ENCODE measurements around the gene COQ2.
A peak's percentile ranks its signal among the peaks of the same experiment; 100 is the strongest.
"Not testable (repeated sequence)": the region's sequence is repeated elsewhere in the genome, so short reads cannot be mapped to it uniquely, and the experiment has no call there.

Gene COQ2

DNA sequence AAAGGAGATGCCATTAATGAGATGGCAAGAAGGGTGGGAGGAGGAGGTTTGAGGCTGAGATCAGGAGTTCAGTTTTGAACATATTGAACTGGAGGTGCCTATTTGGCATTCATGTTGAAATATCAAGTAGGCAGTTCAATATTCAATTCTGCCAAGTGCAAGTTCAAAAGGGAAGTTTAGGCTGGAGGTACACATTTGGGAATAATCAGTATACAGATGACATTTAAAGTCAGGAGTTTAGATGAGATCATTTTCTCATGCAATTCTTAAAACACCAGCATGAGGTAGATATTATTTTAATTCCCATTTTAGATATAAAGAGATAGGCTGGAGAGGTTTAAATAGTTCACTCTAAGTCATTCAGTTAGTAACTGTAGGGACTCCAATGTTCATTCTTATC is 26.1 kb downstream of the COQ2 start:
- DNase-seq = no peak
- intact Hi-C loops (cut with DNase I) = no loop called here

DNA sequence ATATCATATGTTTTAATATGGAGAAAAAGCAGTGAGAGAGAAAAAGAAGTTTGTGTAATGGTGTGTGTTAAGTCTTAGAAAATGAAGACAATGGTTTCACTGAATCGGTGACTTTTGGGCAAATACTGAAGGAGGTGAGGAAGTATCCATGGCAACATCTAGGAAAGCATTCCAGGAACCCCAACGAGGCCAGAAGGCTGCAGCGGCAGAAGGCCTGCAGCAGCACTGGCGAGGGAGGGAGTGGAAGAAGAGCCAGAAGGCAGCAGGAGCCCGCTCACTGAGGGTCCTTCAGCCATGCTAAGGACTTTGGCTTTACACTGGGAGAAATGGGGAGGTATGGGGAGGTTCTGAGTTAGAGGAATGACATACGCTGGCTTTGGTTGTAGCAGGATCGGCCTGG is 26.8 kb downstream of the COQ2 start:
- no peak for DNase-seq
- intact Hi-C loops (cut with DNase I) = no loop called here

DNA sequence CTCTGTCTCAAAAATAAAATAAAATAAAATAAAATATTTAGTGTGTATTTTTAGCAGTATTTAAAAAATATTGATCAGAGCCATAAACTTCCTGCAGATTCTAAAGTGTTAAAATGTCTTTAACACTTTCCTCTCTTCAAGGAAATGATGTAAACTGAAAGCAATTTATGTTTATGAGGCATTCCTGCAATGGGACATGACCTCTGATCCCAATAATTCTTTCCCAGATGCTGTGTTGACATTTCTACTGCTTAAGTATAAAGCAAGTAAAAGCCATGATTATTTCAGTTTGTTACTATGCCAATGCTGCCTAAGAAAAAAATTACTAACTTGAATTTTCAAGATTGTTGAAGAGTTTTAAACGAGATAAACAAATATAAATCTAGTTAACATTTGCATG is 29.0 kb downstream of the COQ2 start:
- DNase-seq = no peak
- intact Hi-C loops (cut with DNase I) = no loop called here

DNA sequence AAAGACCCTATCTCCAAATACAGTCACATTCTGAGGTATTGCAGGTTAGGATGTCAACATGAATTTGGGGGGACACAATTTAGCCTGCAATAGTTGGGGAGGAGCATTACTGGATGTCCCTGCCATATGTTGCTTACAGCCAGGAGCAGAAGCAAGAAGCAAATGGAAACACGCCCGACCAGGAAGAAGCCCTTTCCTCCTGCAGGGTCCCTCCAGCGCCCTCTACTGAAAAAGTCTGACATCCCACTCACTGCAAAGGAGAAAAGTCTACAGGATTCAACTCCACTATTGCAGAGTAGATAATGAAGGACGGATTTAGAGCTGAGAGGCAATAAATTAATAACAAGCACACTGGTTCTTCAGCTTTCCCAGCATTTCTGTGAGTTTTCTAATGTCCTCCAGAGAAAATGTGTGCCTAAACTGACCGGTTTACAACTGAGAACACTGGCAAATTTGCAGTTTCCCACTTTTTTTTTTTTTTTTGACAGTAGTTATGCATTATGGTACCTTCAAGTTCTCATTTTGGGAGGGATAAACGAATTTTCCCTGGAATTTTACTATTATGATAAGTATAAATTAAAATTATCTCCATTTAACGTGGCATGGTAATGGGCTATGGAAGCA is 31.7 kb downstream of the COQ2 start:
- DNase-seq = peak in 35 of 42 donors; percentile 25 to 80 (median 51)

DNA sequence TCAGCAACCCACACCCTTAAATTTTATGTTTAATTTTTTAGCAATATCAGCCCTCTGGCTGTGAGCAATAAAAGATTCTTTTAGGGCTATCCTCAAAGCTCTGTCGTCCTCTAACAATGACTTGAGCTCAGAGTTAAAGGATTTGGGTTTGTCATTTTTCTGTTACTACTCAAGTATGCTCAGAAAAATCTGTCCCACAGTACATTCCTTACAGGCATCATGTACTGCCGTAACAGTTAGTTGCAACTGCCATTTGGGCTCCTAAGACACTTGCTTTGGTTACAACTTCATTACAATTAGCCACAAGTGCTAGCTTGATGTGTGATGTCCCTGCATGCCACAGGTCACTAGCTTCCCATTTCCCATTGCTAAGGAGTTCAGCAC is 33.2 kb downstream of the COQ2 start:
- DNase-seq = no peak
- intact Hi-C loops (cut with DNase I) = no loop called here

More for the DNA sequence above, 31.7 kb downstream of the COQ2 start:
- intact Hi-C loops (cut with DNase I) = no loop called here

DNA sequence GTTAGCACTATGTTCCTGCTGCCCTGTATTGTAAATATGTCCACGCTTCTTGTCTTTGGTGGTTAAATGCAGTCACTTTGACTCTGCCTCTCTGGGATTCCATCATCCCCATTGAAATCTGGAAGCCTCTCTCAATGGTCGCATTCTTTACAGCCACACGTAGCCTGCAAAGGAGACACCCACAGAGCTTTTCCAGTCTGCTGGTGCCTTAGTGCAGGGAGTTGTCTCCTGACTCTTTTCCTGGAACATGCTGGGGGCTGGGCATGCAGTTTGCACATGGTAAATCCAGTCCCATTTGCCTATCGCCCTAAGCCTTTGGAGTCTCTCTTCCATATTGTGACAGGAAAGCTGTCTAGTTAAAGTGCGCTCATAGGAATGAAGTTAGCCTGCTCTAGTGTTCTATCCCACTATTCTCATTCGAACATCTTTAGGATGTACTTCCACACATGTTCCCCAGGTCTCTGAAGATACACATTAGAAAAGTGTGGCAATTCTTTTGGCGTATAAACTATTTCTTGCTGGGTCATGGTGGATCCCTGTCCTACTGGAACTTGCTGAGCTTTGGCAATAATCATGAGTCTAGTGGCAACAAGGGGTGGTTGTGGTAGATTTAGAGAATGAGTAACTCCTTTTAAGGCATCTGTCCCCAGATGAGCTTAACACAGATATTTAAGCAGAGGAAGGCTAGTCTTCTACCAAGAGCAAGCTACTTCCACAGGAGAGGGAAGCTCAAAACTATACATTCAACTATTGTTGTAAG is 33.7 kb downstream of the COQ2 start:
- no peak for DNase-seq
- intact Hi-C loops (cut with DNase I) = no loop called here

DNA sequence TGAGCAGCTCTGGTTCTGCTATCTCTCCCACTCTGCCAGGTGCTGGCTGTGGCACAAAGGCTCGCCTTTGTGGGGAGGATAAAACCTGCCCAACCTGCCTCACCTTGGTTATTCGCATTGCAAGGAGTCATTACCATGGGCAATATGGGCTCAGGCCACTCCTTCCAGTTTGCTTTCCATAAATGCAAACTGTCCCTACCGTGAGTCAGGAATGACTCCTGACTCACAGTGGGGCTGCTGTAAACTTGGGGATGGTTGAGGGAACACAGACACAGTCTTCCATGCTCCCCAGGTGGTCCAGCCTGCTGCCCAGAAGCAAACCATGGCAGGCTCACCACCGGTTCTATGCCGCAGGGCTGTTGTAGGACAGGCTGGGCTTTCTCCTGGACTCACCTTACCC is 36.1 kb downstream of the COQ2 start:
- intact Hi-C loops (cut with DNase I) = no loop called here
- DNase-seq = no peak

DNA sequence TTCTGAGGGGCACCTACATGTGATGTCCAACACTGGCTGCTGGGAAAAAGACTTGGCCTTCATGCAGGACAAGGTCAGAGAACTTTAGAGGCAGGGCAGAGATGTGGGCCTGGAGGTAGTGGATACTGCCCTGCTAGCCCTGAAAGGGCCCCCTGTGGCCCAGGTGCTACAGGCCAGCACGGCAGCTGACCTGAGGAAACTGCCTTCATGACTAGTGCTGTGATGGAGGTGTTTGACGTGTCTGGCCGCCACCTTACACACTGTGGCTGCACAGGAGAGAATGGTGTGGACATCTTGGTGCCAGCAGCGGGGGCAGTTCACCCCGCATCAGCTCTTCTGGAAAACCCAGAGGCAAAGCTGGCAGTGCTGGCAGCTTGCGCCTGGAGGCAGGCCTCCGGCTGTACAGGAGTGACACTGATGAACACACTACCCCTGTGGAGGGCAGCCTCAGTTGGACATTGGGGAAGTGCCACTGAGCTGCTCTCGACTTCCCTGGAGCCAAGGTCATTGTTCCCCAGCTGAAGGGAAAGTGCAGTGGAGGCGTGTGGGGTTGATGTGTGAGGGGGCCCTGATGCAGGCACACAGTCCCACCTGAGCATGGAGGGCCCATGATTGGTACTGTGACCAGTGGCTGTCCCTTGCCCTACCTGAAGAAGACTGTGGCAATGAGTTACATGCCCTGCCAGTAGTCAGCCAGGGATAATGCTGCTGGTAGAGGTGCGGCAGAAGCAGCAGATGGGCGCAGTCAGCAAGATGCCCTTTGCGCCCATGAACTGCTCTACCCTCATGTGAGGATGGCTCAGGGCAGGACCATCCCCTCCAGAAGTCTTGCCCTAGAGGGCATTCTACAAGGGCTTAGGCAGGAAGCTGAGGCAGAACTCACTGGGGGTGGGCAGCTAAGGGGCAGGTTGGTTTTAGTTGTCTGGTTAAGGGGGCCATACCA is 36.9 kb downstream of the COQ2 start:
- intact Hi-C loops (cut with DNase I) = no loop called here
- DNase-seq = peak in 1 of 42 donors; percentile 4

DNA sequence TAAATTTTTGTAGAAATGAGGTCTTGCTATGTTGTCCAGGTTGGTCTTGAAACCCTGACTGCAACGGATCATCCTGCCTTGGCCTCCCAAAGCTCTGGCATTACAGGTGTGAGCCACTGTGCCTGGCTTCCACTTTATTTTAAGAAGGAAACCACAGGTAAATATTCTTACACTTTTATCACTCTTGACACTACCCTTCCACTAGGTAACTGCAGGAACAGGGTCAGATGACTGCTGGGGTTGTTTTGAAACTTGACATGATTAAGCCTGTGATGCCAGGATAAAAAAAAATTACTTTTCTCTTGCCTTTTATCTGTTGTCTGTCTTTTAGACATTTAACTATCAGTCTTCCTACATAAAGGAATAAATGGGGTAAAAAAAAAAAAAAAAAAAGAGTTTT is 43.5 kb downstream of the COQ2 start:
- intact Hi-C loops (cut with DNase I) = no loop called here
- DNase-seq = no peak

DNA sequence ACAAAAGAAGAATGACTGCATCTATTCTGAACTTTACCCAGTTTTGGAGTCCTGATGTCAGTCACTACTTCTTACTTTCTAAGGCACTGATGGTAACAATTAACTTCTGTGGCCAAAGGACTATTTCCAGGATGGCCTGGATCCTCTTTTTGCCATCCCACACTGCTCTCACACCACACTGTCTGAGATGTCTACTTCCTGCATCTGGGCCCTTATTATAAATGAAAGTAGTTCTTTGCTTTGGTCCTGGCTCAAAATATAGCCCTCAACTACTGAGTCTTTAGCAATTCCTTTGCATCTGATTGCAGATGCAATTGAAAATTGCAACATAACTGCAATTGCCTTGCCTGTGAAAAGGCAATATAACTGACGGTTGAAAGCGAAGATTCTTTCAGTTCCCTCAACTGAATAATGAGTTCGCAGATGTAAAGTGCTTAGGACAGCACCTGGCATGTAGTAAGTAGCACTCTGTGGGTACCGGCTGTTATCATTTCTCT is 44.2 kb downstream of the COQ2 start:
- DNase-seq = no peak

DNA sequence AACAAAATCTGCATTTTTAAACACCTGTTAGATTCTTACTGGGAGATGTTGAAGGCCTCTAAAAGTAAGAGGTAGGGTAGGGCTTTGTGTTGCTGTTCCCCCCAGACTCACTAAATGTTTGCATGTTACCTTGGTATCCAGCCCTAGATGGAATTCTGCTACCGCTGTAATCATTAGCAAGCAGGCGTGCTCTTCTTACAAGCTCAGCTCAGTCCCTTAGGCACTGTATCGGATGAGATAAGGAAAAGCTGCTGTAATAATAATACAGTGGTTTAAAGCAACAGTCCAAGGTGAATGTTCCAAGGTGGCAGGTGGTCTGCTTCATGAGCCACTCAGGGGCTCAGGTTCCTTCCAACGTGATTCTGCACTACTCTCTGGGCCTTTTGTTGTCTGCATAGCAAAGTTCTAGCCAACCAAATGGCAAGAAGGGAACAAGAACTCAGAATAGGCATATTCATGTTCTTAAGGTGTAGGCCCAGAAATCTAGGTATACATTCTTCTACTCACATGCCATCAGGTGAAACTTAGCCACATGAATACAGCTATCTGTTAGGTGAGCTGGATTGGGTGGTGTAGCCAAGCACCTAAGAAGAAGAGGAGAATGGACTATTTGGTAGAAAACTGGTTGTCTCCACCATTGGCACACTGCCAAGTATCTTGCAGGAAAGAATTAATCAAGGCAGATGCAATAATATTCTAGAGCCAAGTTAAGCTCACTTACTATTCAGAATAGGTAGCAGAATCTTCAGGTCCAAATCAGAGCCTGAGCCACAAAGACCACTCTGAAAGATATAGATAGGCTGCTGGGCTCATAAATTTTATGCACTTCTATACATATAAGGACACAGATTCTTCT is 46.0 kb downstream of the COQ2 start:
- intact Hi-C loops (cut with DNase I) = no loop called here
- no peak for DNase-seq

More for the DNA sequence above, 44.2 kb downstream of the COQ2 start:
- intact Hi-C loops (cut with DNase I) = no loop called here

DNA sequence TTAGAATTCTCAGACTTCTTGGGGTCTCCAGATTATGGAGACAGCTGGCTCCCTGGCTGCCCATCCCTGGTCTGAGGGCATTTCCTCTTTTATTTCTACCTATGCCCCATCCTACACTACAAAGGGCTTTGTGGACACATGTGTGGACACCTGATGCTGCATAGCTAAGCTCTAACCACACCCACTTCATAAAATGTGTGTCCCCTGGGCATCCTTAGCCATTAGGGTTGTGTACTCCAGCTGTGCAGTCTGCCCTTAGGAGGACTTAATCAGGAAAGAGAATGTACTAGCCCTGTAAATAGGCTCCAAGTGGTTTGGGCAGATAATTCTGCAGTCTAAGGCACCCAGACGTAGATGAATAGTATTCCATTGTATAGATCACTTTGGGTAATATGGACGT is 47.0 kb downstream of the COQ2 start:
- intact Hi-C loops (cut with DNase I) = no loop called here

DNA sequence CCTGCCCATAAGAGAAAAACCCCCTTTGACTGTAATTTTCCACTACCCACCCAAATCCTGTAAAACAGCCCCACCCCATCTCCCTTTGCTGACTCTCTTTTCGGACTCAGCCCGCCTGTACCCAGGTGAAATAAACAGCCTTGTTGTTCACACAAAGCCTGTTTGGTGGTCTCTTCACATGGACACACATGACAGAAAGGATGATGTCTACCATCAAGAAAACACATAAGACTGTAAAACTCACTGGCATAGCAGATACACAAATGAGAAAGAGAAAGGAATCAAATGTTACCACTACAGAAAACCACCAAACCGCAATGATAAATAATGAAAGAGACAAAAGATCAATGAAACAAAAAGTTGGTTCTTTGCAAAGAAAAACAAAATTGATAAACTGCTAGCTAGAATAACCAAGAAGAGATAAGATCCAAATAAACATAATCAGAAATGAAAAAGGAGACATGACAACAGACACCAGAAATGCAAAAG is 48.9 kb downstream of the COQ2 start:
- intact Hi-C loops (cut with DNase I); DNase-seq: not testable (repeated sequence)

More for the DNA sequence above, 47.0 kb downstream of the COQ2 start:
- DNase-seq = no peak

DNA sequence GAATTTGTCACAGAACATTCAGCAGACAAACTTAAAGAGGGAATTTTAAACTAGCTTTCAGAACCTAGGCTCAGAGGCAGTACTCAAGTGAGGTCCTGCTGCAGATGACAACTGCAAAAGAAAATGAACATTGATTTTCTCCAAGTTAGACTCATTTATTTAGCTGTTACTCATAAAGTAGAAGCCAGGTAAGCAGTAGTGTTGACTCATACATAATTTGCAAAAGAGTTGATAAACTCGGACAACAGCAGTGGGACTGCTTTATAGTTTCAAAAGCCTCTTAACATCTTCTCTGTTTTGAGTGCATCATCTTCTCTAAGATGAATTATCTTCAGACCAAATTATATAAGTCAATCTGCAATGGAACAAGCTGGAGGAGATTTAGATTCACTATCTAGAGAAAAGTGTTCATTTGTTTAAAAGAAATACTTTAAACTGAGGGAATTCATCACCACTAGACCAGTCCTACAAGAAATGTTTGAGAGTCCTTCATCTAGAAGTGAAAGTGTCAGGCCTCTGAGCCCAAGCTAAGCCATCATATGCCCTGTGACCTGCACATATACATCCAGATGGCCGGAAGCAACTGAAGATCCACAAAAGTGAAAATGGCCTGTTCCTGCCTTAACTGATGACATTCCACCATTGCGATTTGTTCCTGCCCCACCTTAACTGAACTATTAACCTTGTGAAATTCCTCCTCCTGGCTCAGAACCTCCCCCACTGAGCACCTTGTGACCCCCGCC is 49.5 kb downstream of the COQ2 start:
- DNase-seq = no peak
- intact Hi-C loops (cut with DNase I) = no loop called here

DNA sequence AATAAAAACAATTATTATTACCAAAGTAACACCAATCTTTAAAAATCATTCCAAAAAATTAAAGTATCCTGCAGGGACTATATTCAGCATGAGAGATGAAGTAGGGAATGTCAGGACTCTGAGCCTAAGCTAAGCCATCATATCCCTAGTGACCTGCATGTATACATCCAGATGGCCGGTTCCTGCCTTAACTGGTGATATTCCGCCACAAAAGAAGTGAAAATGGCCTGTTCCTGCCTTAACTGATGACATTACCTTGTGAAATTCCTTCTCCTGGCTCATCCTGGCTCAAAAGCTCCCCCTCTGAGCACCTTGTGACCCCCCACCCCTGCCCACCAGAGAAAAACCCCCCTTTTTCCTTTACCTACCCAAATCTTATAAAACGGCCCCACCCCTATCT is 50.2 kb downstream of the COQ2 start:
- DNase-seq; intact Hi-C loops (cut with DNase I): not testable (repeated sequence)

DNA sequence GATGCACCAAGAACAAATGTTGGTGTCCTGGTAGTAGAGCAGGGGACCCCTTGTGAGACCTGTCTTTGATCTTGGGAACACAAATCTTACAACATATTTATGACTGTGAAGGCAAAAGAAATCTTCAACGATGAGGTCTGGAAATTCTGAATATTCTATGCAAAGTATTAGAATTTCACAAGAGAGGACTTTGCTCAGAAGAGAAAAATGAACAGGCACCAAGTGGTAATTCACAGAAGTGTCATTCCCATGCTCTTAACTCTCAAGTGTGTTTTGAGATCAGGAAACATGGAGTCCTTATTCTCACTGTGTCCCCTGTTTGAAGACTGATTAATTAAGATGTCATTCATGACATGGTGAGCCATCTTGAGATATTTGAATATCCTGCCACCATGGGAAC is 52.5 kb downstream of the COQ2 start:
- intact Hi-C loops (cut with DNase I) = no loop called here
- no peak for DNase-seq

DNA sequence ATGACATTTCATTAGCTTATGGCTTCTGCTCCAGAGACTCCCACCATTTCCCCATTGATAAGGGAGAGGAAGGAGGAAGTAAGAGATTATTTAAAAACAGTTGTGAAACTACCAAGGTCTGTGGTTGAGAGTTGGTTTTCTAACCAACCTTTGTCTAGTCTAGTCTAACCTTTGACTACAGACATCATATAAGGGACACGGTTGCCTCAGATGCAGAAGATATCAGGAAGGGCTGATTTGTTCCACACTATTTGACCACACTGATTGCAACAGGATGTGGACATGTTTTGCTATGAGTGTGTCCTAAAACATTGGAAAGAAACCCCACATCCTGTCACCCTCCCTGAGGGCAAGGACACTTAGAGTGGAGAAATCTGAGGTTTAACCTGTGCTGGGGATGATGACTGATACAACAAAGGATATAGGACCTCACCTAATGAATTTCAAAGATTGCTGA is 53.0 kb downstream of the COQ2 start:
- intact Hi-C loops (cut with DNase I) = no loop called here
- DNase-seq = no peak

DNA sequence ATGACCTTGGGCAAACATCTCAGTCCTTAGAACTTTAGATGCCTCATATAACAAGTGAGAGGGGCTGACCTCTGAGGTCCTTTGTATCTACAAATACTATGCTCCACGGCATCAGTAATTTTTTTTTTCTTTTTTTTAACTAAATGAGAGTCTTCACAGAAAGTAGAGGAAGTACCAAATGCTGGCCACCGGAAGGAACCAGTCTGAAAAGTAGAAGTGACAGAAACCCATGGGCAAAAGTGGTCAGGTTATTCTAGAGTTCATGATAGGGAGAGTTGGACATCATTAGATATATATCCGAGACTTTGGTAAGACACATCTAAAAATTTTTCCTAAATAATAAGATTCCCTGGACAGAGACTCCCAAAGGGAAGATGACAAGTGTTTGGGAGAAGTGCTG is 53.7 kb downstream of the COQ2 start:
- DNase-seq = no peak
- intact Hi-C loops (cut with DNase I) = no loop called here
